Natural killer cell (primary cell): Measurements from ENCODE around the gene PCCA. TPM values are rescaled to one million over a fixed set of nuclear protein-coding genes. Genes with fewer than 3 reads are reported as not detected.

ENCODE experiments used
- ATAC-seq, 3 donors: fragments of 150-1000 bp in 2 of 3; fragments of 200-7000 bp in 1 of 3; cut with Tn5 transposase; 1 replicate in 1 of 3; 2 replicates in 2 of 3; pipeline ENCODE4 v1.10.0; 2021; ENCODE audit warnings: mild to moderate bottlenecking in 2 of 3, moderate library complexity in 2 of 3
- DNase-seq, 2 donors: peaks; one replicate each; pipeline versions ENCODE4 v3.0.0 to v3.0.0-alpha.2; 2013 to 2021; ENCODE audit warnings: mixed read lengths in 1 of 2
- H3K27ac ChIP-seq: one replicate; pipeline ENCODE4 v1.5.1; 2013; ENCODE audit warnings: mild to moderate bottlenecking, low read length
- H3K27me3 ChIP-seq: one replicate; pipeline ENCODE4 v1.6.1; 2013; ENCODE audit warnings: low read length; ENCODE audit not compliant: control insufficient read depth, insufficient read depth
- H3K36me3 ChIP-seq: one replicate; pipeline ENCODE4 v1.6.1; 2013; ENCODE audit warnings: low read length; ENCODE audit not compliant: control insufficient read depth, insufficient read depth
- H3K4me1 ChIP-seq: one replicate; pipeline ENCODE4 v1.6.1; 2013; ENCODE audit warnings: low read length; ENCODE audit not compliant: control insufficient read depth, insufficient read depth
- H3K4me3 ChIP-seq: one replicate; pipeline ENCODE4 v1.5.1; 2013; ENCODE audit warnings: low read length
- H3K9me3 ChIP-seq: one replicate; pipeline ENCODE4 v1.6.1; 2013; ENCODE audit warnings: low read length; ENCODE audit not compliant: control insufficient read depth, insufficient read depth
- H3K27ac Mint-ChIP-seq, 2 donors: one replicate each; pipeline ENCODE4 v1.8.0; 2022; ENCODE audit warnings: mild to moderate bottlenecking in 2 of 2, mixed read lengths in 2 of 2, moderate library complexity in 1 of 2
- H3K27me3 Mint-ChIP-seq, 2 donors: one replicate each; pipeline ENCODE4 v1.8.0; 2022; ENCODE audit warnings: low read depth in 2 of 2, mixed read lengths in 2 of 2
- H3K36me3 Mint-ChIP-seq: one replicate; pipeline ENCODE4 v1.8.0; 2022; ENCODE audit warnings: mixed read lengths
- H3K4me1 Mint-ChIP-seq, 2 donors: one replicate each; pipeline ENCODE4 v1.8.0; 2022; ENCODE audit warnings: mixed read lengths in 2 of 2
- H3K4me3 Mint-ChIP-seq: one replicate; pipeline ENCODE4 v1.8.0; 2022; ENCODE audit warnings: mild to moderate bottlenecking, moderate library complexity, mixed read lengths
- H3K9me3 Mint-ChIP-seq, 2 donors: one replicate each; pipeline ENCODE4 v1.8.0; 2022; ENCODE audit warnings: mixed read lengths in 2 of 2
- CTCF ChIP-seq: fragments of 200-600 bp; IDR thresholded peaks from one replicate; pipeline ENCODE4 v1.8.0; 2022; ENCODE audit warnings: antibody characterized with exemption
- WGBS: methylation state at CpG from one replicate; pipeline ENCODE4 v1.1.7; 2013; ENCODE audit warnings: missing lambda C conversion rate; ENCODE audit not compliant: insufficient coverage; 5-methylcytosine and 5-hydroxymethylcytosine counted together
- intact Hi-C: fragments of 100-400 bp; cut with micrococcal nuclease; formaldehyde crosslinking; loops from one replicate; pipeline ENCODE4 v1.14.2; 2022
- total RNA-seq, 4 donors: library from RNA; stranded (reverse); fragments of 120-200 nt in 1 of 4; gene quantifications; one replicate each; pipeline versions ENCODE4 v1.2.3 to v1.2.4, GENCODE V29; 2013 to 2022

The PCCA gene
- total RNA-seq, 3 donors from 2014 or later (not counting 1 experiment from before 2014, with no cell fraction given): 25.5 to 28.5 (median 28.2) TPM

DNA sequence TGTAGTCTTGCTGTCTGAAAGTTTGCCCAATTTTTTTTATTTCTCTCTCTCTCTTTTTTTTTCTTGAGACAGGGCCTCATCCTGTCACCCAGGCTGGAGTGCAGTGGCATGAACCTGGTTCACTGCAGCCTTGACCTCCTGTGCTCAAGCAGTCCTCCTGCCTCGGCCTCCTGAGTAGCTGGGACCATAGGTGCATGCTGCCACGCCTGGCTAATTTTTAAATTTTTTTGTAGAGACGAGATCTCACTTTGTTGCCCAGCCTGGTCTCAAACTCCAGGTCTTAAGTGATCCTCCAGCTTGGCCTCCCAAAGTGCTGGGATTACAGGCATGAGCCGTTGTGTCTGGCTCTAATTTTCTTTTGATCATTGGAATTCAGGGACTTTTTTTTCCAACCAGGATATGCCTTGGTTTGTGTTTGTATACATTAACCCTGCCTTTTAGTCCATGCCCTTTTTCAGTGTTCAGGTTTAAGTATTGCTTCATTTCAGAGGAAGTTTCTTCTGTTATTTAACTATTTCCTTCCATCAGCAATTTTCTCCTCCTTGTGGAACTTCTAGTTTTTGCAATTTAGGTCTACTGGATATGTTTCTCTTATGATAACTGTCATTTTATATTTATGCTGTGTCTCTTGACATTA lies 201.4 kb downstream of the PCCA start:
- H3K4me1 ChIP-seq: no peaks in the 10 kb centered on the region
- no peak overlapping the region for H3K4me3 Mint-ChIP-seq
- no peak for DNase-seq
- no peaks in the 10 kb centered on the region for H3K36me3 Mint-ChIP-seq
- H3K27me3 Mint-ChIP-seq: no peaks in the 10 kb centered on the region
- H3K27me3 ChIP-seq: no peaks in the 10 kb centered on the region
- no peaks in the 10 kb centered on the region for H3K9me3 ChIP-seq
- H3K9me3 Mint-ChIP-seq: no peaks in the 10 kb centered on the region
- no peak for TF ChIP-seq CTCF
- H3K4me1 Mint-ChIP-seq: no peaks in the 10 kb centered on the region
- WGBS: 95% methylated on average over 4 of the region's 4 CpGs
- no peak overlapping the region for H3K4me3 ChIP-seq
- H3K27ac ChIP-seq: no peak overlapping the region
- no peak for ATAC-seq
- no peak overlapping the region for H3K27ac Mint-ChIP-seq
- intact Hi-C loops: no loop called here
- no peaks in the 10 kb centered on the region for H3K36me3 ChIP-seq

- Histone ChIP-seq H3K36me3 (no peaks in the 10 kb centered on the region), H3K27me3 (no peaks in the 10 kb centered on the region), H3K4me3 (no peak overlapping the region), H3K27ac (no peak overlapping the region), H3K4me1 (no peaks in the 10 kb centered on the region), H3K9me3 (no peaks in the 10 kb centered on the region)
- H3K27ac Mint-ChIP-seq: no peak overlapping the region
- H3K4me1 Mint-ChIP-seq: no peaks in the 10 kb centered on the region
- intact Hi-C loops: no loop called here
- H3K9me3 Mint-ChIP-seq: no peaks in the 10 kb centered on the region
- no peak for ATAC-seq
- TF ChIP-seq CTCF: no peak
- H3K4me3 Mint-ChIP-seq: no peak overlapping the region
- no peak for DNase-seq
- no peaks in the 10 kb centered on the region for H3K27me3 Mint-ChIP-seq
- WGBS: 86% methylated on average over 2 of the region's 2 CpGs
- no peaks in the 10 kb centered on the region for H3K36me3 Mint-ChIP-seq
These were observed 202.7 kb downstream of the PCCA start for GRCh38 chr13:100291624-100292023.

DNA sequence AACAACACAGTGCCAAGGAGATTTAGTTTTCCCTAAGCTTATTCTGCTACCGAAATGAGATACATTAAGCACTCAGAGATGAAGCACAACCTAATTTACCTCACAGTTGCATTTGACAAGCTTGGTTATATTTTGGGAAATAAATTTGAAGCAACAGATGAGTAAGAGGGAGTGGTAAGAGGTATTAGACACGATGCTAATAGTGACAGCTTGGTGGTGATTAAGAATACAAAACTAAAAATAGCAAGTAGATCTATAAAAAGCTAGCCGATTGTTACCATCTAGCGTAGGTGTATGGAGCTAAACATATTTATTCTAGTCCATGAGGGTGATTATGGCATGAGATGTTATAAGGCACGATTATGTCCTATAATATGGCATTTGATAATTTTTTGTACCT lies 208.5 kb downstream of the PCCA start:
- H3K27ac Mint-ChIP-seq: no peak overlapping the region
- Histone ChIP-seq H3K27me3 (no peaks in the 10 kb centered on the region), H3K9me3 (no peaks in the 10 kb centered on the region), H3K36me3 (no peaks in the 10 kb centered on the region), H3K4me1 (no peaks in the 10 kb centered on the region), H3K27ac (no peak overlapping the region), H3K4me3 (no peak overlapping the region)
- H3K4me3 Mint-ChIP-seq: no peak overlapping the region
- intact Hi-C loops: no loop called here
- 95% methylated on average over 4 of the region's 5 CpGs for WGBS
- TF ChIP-seq CTCF: no peak
- ATAC-seq (no peak), DNase-seq (no peak)
- peaks cover 0 to 5% of the 10 kb centered on the region in 2 donors for H3K4me1 Mint-ChIP-seq
- no peaks in the 10 kb centered on the region for H3K36me3 Mint-ChIP-seq
- no peaks in the 10 kb centered on the region for H3K27me3 Mint-ChIP-seq
- no peaks in the 10 kb centered on the region for H3K9me3 Mint-ChIP-seq

GRCh38 chr13:100298116-100298681 lies 209.3 kb downstream of the PCCA start:
- Histone ChIP-seq H3K27me3 (no peaks in the 10 kb centered on the region), H3K36me3 (no peaks in the 10 kb centered on the region), H3K4me1 (no peaks in the 10 kb centered on the region), H3K9me3 (no peaks in the 10 kb centered on the region), H3K27ac (no peak overlapping the region), H3K4me3 (no peak overlapping the region)
- Mint-ChIP-seq H3K27me3 (no peaks in the 10 kb centered on the region), H3K4me3 (no peak overlapping the region), H3K9me3 (no peaks in the 10 kb centered on the region), H3K27ac (no peak overlapping the region), H3K4me1 (peaks cover 0 to 5% of the 10 kb centered on the region in 2 donors), H3K36me3 (no peaks in the 10 kb centered on the region)
- DNase-seq (no peak), ATAC-seq (no peak)
- WGBS: 100% methylated on average over 2 of the region's 2 CpGs
- intact Hi-C loops: no loop called here
- no peak for TF ChIP-seq CTCF
